OCI-LY1 (cell line): ENCODE data around the gene CDCA7L.

ENCODE experiments used
- H2AFZ ChIP-seq: fragments of 200-600 bp; sonication (generic), shearing (Covaris generic); 2 replicates; pipeline ENCODE4 v1.6.0; 2014; ENCODE audit warnings: antibody characterized with exemption, mild to moderate bottlenecking, low read length
- H3F3A ChIP-seq: fragments of 200-600 bp; sonication (generic), shearing (Covaris generic); 2 replicates; pipeline ENCODE4 v1.6.0; 2014; ENCODE audit warnings: mild to moderate bottlenecking, antibody characterized with exemption, low read length, moderate library complexity; ENCODE audit not compliant: insufficient read depth
- H3K27ac ChIP-seq: fragments of 200-600 bp; sonication (generic); 2 replicates; pipeline ENCODE4 v1.5.1; 2014; ENCODE audit warnings: low read length, mixed run types, mild to moderate bottlenecking, low read depth; ENCODE audit not compliant: poor library complexity, severe bottlenecking
- H3K27me3 ChIP-seq: fragments of 200-600 bp; sonication (generic); 2 replicates; pipeline ENCODE4 v1.6.0; 2014; ENCODE audit warnings: antibody characterized with exemption, mild to moderate bottlenecking, low read length, moderate library complexity; ENCODE audit not compliant: insufficient read depth
- H3K36me3 ChIP-seq: fragments of 200-600 bp; sonication (generic); 2 replicates; pipeline ENCODE4 v1.6.1; 2014; ENCODE audit warnings: mild to moderate bottlenecking, antibody characterized with exemption, low read length, moderate library complexity, mixed read lengths; ENCODE audit not compliant: insufficient read depth
- H3K4me1 ChIP-seq: fragments of 200-600 bp; sonication (generic); 2 replicates; pipeline ENCODE4 v1.5.1; 2014; ENCODE audit warnings: mild to moderate bottlenecking, low read length, moderate library complexity; ENCODE audit not compliant: insufficient read depth, severe bottlenecking
- H3K4me2 ChIP-seq: fragments of 200-600 bp; sonication (generic), shearing (Covaris generic); 2 replicates; pipeline ENCODE4 v1.6.1; 2014; ENCODE audit warnings: low read length
- H3K4me3 ChIP-seq: fragments of 200-600 bp; sonication (generic); 2 replicates; pipeline ENCODE4 v1.5.1; 2014; ENCODE audit warnings: low read length, low read depth, mild to moderate bottlenecking, mixed read lengths; ENCODE audit not compliant: poor library complexity, severe bottlenecking
- H3K79me2 ChIP-seq: fragments of 200-600 bp; shearing (Covaris generic); 2 replicates; pipeline ENCODE4 v1.6.1; 2016; ENCODE audit warnings: mixed run types, low read length, mixed read lengths; ENCODE audit not compliant: insufficient read depth
- H3K9ac ChIP-seq: fragments of 200-600 bp; sonication (generic), shearing (Covaris generic); 2 replicates; pipeline ENCODE4 v1.6.1; 2014; ENCODE audit warnings: mild to moderate bottlenecking, low read length, mixed read lengths
- H3K9me2 ChIP-seq: fragments of 200-600 bp; sonication (generic), shearing (Covaris generic); 2 replicates; pipeline ENCODE4 v1.6.1; 2014; ENCODE audit warnings: low read depth, mild to moderate bottlenecking, low read length, mixed read lengths
- H3K9me3 ChIP-seq: fragments of 200-600 bp; shearing (Covaris generic); 2 replicates; pipeline ENCODE4 v1.6.1; 2014; ENCODE audit warnings: low read length, mixed read lengths
- H4K20me1 ChIP-seq: fragments of 200-600 bp; sonication (generic), shearing (Covaris generic); 2 replicates; pipeline ENCODE4 v1.6.0; 2016; ENCODE audit warnings: mild to moderate bottlenecking, low read length; ENCODE audit not compliant: insufficient read depth
- EZH2 ChIP-seq: fragments of 200-600 bp; sonication (generic), shearing (Covaris generic); IDR thresholded peaks from 2 replicates; pipeline ENCODE4 v1.8.0; 2017; ENCODE audit warnings: borderline replicate concordance, mixed run types, mild to moderate bottlenecking, antibody characterized with exemption, low read length, moderate library complexity, mixed read lengths
- TF ChIP-seq, protein P1 (sequence below): fragments of 200-600 bp; sonication (generic), shearing (Covaris generic); IDR thresholded peaks from 2 replicates; pipeline ENCODE4 v1.5.1; 2017; ENCODE audit warnings: mild to moderate bottlenecking, antibody characterized with exemption, low read length, moderate library complexity, mixed read lengths

The CDCA7L gene

DNA sequence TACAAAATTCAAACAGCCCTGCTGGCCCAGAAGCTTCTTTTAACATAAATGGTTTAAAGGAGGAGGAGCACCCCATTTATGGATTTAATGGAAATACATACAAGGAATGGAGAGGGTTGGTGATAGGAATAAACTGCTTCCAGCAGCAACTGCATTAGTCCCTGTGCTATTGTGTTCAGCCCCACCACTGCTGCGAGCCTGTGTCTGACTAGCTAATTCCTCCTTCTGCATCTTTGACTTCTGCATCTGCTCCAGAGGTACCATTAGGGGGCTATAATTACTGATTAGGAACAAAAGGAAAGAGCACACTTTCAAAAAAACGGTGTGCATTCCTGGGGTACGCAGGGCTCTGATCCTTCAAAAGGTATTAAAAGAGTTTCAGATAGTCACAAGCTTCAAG is 24.8 kb downstream of the CDCA7L start:
- Histone ChIP-seq H3K9me2 (no peaks in the 10 kb centered on the region), H3K27ac (no peak overlapping the region), H3K36me3 (peaks cover 2% of the 10 kb centered on the region; the same call in 1 of the 2 replicates), H2AFZ (no peak overlapping the region), H3F3A (no peaks in the 10 kb centered on the region), H3K4me2 (no peak overlapping the region), H3K4me1 (no peaks in the 10 kb centered on the region), H3K9ac (no peak overlapping the region), H3K9me3 (no peaks in the 10 kb centered on the region), H3K79me2 (no peaks in the 10 kb centered on the region), H3K27me3 (no peaks in the 10 kb centered on the region), H4K20me1 (no peaks in the 10 kb centered on the region), H3K4me3 (no peak overlapping the region)
- TF ChIP-seq, protein P1, sequence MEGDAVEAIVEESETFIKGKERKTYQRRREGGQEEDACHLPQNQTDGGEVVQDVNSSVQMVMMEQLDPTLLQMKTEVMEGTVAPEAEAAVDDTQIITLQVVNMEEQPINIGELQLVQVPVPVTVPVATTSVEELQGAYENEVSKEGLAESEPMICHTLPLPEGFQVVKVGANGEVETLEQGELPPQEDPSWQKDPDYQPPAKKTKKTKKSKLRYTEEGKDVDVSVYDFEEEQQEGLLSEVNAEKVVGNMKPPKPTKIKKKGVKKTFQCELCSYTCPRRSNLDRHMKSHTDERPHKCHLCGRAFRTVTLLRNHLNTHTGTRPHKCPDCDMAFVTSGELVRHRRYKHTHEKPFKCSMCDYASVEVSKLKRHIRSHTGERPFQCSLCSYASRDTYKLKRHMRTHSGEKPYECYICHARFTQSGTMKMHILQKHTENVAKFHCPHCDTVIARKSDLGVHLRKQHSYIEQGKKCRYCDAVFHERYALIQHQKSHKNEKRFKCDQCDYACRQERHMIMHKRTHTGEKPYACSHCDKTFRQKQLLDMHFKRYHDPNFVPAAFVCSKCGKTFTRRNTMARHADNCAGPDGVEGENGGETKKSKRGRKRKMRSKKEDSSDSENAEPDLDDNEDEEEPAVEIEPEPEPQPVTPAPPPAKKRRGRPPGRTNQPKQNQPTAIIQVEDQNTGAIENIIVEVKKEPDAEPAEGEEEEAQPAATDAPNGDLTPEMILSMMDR: no peak
- no peak for TF ChIP-seq EZH2

DNA sequence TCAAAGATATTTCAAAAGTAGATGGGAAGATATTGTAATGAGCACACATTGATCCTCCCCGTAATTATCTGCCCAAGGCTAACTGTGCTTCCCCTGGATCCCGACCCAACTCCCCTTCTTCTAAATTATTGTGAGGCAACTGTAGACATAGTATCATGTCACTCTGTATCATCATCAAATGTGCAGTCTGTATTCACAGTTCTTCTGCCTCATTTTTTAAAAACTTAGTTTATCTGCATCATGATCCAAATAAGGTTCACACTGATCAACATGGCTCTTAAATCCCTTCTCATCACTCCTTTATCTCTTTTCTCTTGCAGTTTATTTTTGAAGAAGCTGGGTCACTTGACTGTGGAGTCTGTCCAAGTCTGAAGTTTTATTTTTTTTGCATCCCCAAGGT is 27.5 kb downstream of the CDCA7L start:
- Histone ChIP-seq H3K79me2 (no peaks in the 10 kb centered on the region), H3K9me2 (no peaks in the 10 kb centered on the region), H4K20me1 (no peaks in the 10 kb centered on the region), H3K27ac (no peak overlapping the region), H3K9me3 (no peaks in the 10 kb centered on the region), H3K4me1 (peaks cover 22% of the 10 kb centered on the region), H3K4me3 (no peak overlapping the region), H3K27me3 (no peaks in the 10 kb centered on the region), H3F3A (no peaks in the 10 kb centered on the region), H3K4me2 (no peak overlapping the region), H3K36me3 (peaks cover 12% of the 10 kb centered on the region), H2AFZ (no peak overlapping the region), H3K9ac (no peak overlapping the region)
- no peak for TF ChIP-seq EZH2
- TF ChIP-seq, protein P1: no peak

DNA sequence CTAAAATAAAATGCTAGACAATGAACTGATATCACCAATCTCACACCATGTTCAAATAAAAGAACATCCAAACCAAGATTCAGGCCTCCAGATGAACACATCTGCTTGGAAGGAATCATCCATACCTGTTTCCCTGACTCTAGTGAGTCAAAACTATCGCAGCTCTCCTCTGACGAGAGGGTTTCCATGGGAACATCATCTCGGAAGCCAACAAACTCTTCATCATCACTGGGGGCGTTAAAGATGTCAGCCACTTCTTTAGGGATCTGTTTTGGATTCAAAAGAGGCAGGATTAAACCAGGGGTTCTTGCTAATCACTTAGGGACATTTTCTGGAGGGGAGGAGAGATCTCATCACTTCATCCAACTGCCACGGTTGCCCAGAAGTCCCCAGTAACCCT is 29.1 kb downstream of the CDCA7L start:
- no peak overlapping the region for H3K4me3 ChIP-seq
- no peaks in the 10 kb centered on the region for H3K9me2 ChIP-seq
- peaks cover 16% of the 10 kb centered on the region for H3K36me3 ChIP-seq
- H3K27ac ChIP-seq: no peak overlapping the region
- no peak overlapping the region for H3K9ac ChIP-seq
- H3F3A ChIP-seq: no peaks in the 10 kb centered on the region
- no peaks in the 10 kb centered on the region for H3K27me3 ChIP-seq
- H4K20me1 ChIP-seq: no peaks in the 10 kb centered on the region
- TF ChIP-seq, protein P1: no peak
- TF ChIP-seq EZH2: no peak
- H3K9me3 ChIP-seq: no peaks in the 10 kb centered on the region
- no peak overlapping the region for H3K4me2 ChIP-seq
- H2AFZ ChIP-seq: no peak overlapping the region
- peaks cover 31% of the 10 kb centered on the region for H3K4me1 ChIP-seq
- H3K79me2 ChIP-seq: no peaks in the 10 kb centered on the region
